Activated naive CD4-positive, alpha-beta T cell treated with anti-CD3 and anti-CD28 coated beads for 36 hours (primary cell): Measurements from ENCODE around the gene CD2BP2. TPM values are rescaled to one million over a fixed set of nuclear protein-coding genes. Genes with fewer than 3 reads are reported as not detected.

Experiments
- CTCF ChIA-PET: fragments of 350-600 bp; sonication (Branson Sonifier 250); formaldehyde crosslinking; loops from one replicate; lab custom pipeline; 2021; ENCODE audit warnings: antibody characterized with exemption; lab: Charles Lee
- DNase-seq: peaks from one replicate; pipeline ENCODE4 v3.0.0-alpha.2; 2020
- H3K27ac Mint-ChIP-seq: one replicate; pipeline ENCODE4 v1.8.0; 2021; ENCODE audit warnings: mild to moderate bottlenecking, mixed read lengths
- H3K27me3 Mint-ChIP-seq: one replicate; pipeline ENCODE4 v1.8.0; 2021; ENCODE audit warnings: low read depth, mixed read lengths
- H3K36me3 Mint-ChIP-seq: one replicate; pipeline ENCODE4 v1.8.0; 2021; ENCODE audit warnings: low read depth, mixed read lengths
- H3K4me1 Mint-ChIP-seq: one replicate; pipeline ENCODE4 v1.8.0; 2021; ENCODE audit warnings: low read depth, mixed read lengths
- H3K4me3 Mint-ChIP-seq: one replicate; pipeline ENCODE4 v1.8.0; 2021; ENCODE audit warnings: mild to moderate bottlenecking, moderate library complexity, mixed read lengths
- H3K9me3 Mint-ChIP-seq: one replicate; pipeline ENCODE4 v1.8.0; 2021; ENCODE audit warnings: mixed read lengths
- intact Hi-C: fragments of 100-400 bp; cut with micrococcal nuclease; formaldehyde crosslinking; loops from one replicate; pipeline ENCODE4 v1.15.1; 2023
- total RNA-seq, 2 experiments: library from RNA; stranded (reverse); gene quantifications; one replicate each; pipeline ENCODE4 v1.2.3, GENCODE V29; 2021

CD2BP2 gene
- total RNA-seq, 2 experiments from 2014 or later = 39.2 to 41.4 TPM

- Mint-ChIP-seq H3K27ac (no peak overlapping the region), H3K9me3 (no peaks in the 10 kb centered on the region), H3K4me1 (peaks cover 30% of the 10 kb centered on the region), H3K36me3 (peaks cover 11% of the 10 kb centered on the region), H3K27me3 (no peaks in the 10 kb centered on the region), H3K4me3 (peak overlapping the region; percentile 94)
- intact Hi-C loops = no loop called here
- DNase-seq = no peak
- CTCF ChIA-PET = interaction anchor here (0.8 to 5.2 kb wide), 5 partner anchors 9 to 35 kb away, joined by 3 to 30 read pairs (median 9); partner anchors contain the start of genes DCTPP1, SEPTIN1 and ZNF771
Measured at GRCh38 chr16:30394592-30395154, 39.6 kb upstream of the CD2BP2 start.

- no peaks in the 10 kb centered on the region for H3K9me3 Mint-ChIP-seq
- peaks cover 25% of the 10 kb centered on the region for H3K36me3 Mint-ChIP-seq
- CTCF ChIA-PET = interaction anchor here (1.2 to 4.0 kb wide), 7 partner anchors 11 to 313 kb away, joined by 4 to 30 read pairs (median 6); partner anchors contain the start of genes DCTPP1, ZNF48 and ZNF771
- peak overlapping the region; percentile 89 for H3K4me3 Mint-ChIP-seq
- H3K27me3 Mint-ChIP-seq = no peaks in the 10 kb centered on the region
- H3K4me1 Mint-ChIP-seq = peaks cover 39% of the 10 kb centered on the region
- intact Hi-C loops = no loop called here
- peak overlapping the region; percentile 96 for H3K27ac Mint-ChIP-seq
- no peak for DNase-seq
Measured at GRCh38 chr16:30383521-30383920, 28.4 kb upstream of the CD2BP2 start.

GRCh38 chr16:30382111-30382881, 27.2 kb upstream of the CD2BP2 start, which contains the start of gene SEPTIN1:
Gene SEPTIN1, minus strand, starts transcription at chr16:30382561. Its CDS starts 19 bp downstream, at chr16:30382542.
- peak within 1 kb of the TSS; percentile 89 for H3K4me3 Mint-ChIP-seq
- intact Hi-C loops = loop anchor here (1.0 kb wide), 2 partner anchors 12 to 25 kb away; partner anchors contain the start of genes TBC1D10B and ZNF771
- no peaks in the 10 kb centered on the region for H3K9me3 Mint-ChIP-seq
- DNase-seq = peak; percentile 90
- peaks cover 31% of the 10 kb centered on the region for H3K36me3 Mint-ChIP-seq
- peaks cover 43% of the 10 kb centered on the region for H3K4me1 Mint-ChIP-seq
- peak within 1 kb of the TSS; percentile 96 for H3K27ac Mint-ChIP-seq
- CTCF ChIA-PET = interaction anchor here (0.7 to 4.0 kb wide), 12 partner anchors 9 to 314 kb away, joined by 3 to 30 read pairs (median 4); partner anchors contain the start of genes CD2BP2, DCTPP1, ZNF48 and ZNF771
- no peaks in the 10 kb centered on the region for H3K27me3 Mint-ChIP-seq

- H3K4me1 Mint-ChIP-seq = peaks cover 47% of the 10 kb centered on the region
- H3K9me3 Mint-ChIP-seq = no peaks in the 10 kb centered on the region
- H3K27me3 Mint-ChIP-seq = no peaks in the 10 kb centered on the region
- CTCF ChIA-PET = interaction anchor here (1.5 to 4.0 kb wide), 2 partner anchors 13 to 279 kb away, joined by 3 to 30 read pairs; partner anchors contain the start of gene ZNF48
- H3K27ac Mint-ChIP-seq = peak overlapping the region; percentile 96
- peak overlapping the region; percentile 89 for H3K4me3 Mint-ChIP-seq
- intact Hi-C loops = loop anchor here (1.0 kb wide), 2 partner anchors 11 to 26 kb away; partner anchors contain the start of genes TBC1D10B and ZNF771
- H3K36me3 Mint-ChIP-seq = peaks cover 31% of the 10 kb centered on the region
- peak; percentile 70 for DNase-seq
Measured at GRCh38 chr16:30381291-30382041, 26.4 kb upstream of the CD2BP2 start.

- H3K36me3 Mint-ChIP-seq = peaks cover 31% of the 10 kb centered on the region
- peaks cover 47% of the 10 kb centered on the region for H3K4me1 Mint-ChIP-seq
- DNase-seq = no peak
- CTCF ChIA-PET = interaction anchor here (0.7 to 1.1 kb wide), 2 partner anchors 12 to 29 kb away, joined by 3 to 4 read pairs; no protein-coding TSS in a partner anchor
- H3K27ac Mint-ChIP-seq = peak overlapping the region; percentile 55
- no peaks in the 10 kb centered on the region for H3K9me3 Mint-ChIP-seq
- intact Hi-C loops = no loop called here
- H3K27me3 Mint-ChIP-seq = no peaks in the 10 kb centered on the region
- H3K4me3 Mint-ChIP-seq = peak overlapping the region; percentile 89
Measured at GRCh38 chr16:30380803-30381208, 25.7 kb upstream of the CD2BP2 start.

- CTCF ChIA-PET = interaction anchor here (0.7 to 1.1 kb wide), 2 partner anchors 13 to 30 kb away, joined by 3 to 4 read pairs; no protein-coding TSS in a partner anchor
- H3K27me3 Mint-ChIP-seq = no peaks in the 10 kb centered on the region
- peak overlapping the region; percentile 53 for H3K4me3 Mint-ChIP-seq
- H3K36me3 Mint-ChIP-seq = peaks cover 31% of the 10 kb centered on the region
- no peak for DNase-seq
- intact Hi-C loops = no loop called here
- no peaks in the 10 kb centered on the region for H3K9me3 Mint-ChIP-seq
- peak overlapping the region; percentile 99 for H3K27ac Mint-ChIP-seq
- H3K4me1 Mint-ChIP-seq = peaks cover 46% of the 10 kb centered on the region
Measured at GRCh38 chr16:30380072-30380802, 25.1 kb upstream of the CD2BP2 start.

GRCh38 chr16:30379158-30379783, 24.2 kb upstream of the CD2BP2 start:
- H3K27me3 Mint-ChIP-seq = no peaks in the 10 kb centered on the region
- peak overlapping the region; percentile 99 for H3K4me3 Mint-ChIP-seq
- intact Hi-C loops = loop anchor here (2.0 to 10.0 kb wide), 7 partner anchors 24 to 546 kb away; partner anchors contain the start of genes ALDOA, CD2BP2, FBRS and FBXL19
- peak overlapping the region; percentile 99 for H3K27ac Mint-ChIP-seq
- peaks cover 46% of the 10 kb centered on the region for H3K4me1 Mint-ChIP-seq
- H3K36me3 Mint-ChIP-seq = peaks cover 31% of the 10 kb centered on the region
- DNase-seq = no peak
- no peaks in the 10 kb centered on the region for H3K9me3 Mint-ChIP-seq
- CTCF ChIA-PET = interaction anchor here (1.2 kb wide), 1 partner anchor 30 kb away, joined by 6 read pairs; no protein-coding TSS in a partner anchor

GRCh38 chr16:30378236-30379157, 23.4 kb upstream of the CD2BP2 start:
- H3K36me3 Mint-ChIP-seq = peaks cover 29% of the 10 kb centered on the region
- peak overlapping the region; percentile 99 for H3K27ac Mint-ChIP-seq
- CTCF ChIA-PET = interaction anchor here (1.1 to 1.2 kb wide), 2 partner anchors 31 kb away, joined by 3 to 6 read pairs; no protein-coding TSS in a partner anchor
- no peaks in the 10 kb centered on the region for H3K9me3 Mint-ChIP-seq
- peak overlapping the region; percentile 99 for H3K4me3 Mint-ChIP-seq
- H3K27me3 Mint-ChIP-seq = no peaks in the 10 kb centered on the region
- H3K4me1 Mint-ChIP-seq = peaks cover 43% of the 10 kb centered on the region
- DNase-seq = peak; percentile 100
- intact Hi-C loops = loop anchor here (1.0 to 10.0 kb wide), 10 partner anchors 8 to 546 kb away; partner anchors contain the start of genes ALDOA, CD2BP2, DCTPP1 and FBRS

- peak; percentile 92 for DNase-seq
- Mint-ChIP-seq H3K36me3 (peaks cover 28% of the 10 kb centered on the region), H3K27ac (peak overlapping the region; percentile 99), H3K4me1 (peaks cover 39% of the 10 kb centered on the region), H3K27me3 (no peaks in the 10 kb centered on the region), H3K9me3 (no peaks in the 10 kb centered on the region), H3K4me3 (peak overlapping the region; percentile 99)
- intact Hi-C loops = loop anchor here (1.0 to 10.0 kb wide), 10 partner anchors 8 to 547 kb away; partner anchors contain the start of genes ALDOA, CD2BP2, DCTPP1 and FBRS
- CTCF ChIA-PET = interaction anchor here (1.1 kb wide), 1 partner anchor 32 kb away, joined by 3 read pairs; no protein-coding TSS in a partner anchor
Measured at GRCh38 chr16:30377812-30378235, 22.7 kb upstream of the CD2BP2 start.
